ENCODE results near the gene SPTAN1.
"Not testable (repeated sequence)": the region's sequence is repeated elsewhere in the genome, so short reads cannot be mapped to it uniquely, and the experiment has no call there.

The SPTAN1 gene

GRCh38 chr9:128643519-128644300 is 91.3 kb downstream of the SPTAN1 start:
- in situ Hi-C loops (cut with HindIII; ENCODE audit: low pct_unique_long_range_greater_than_20kb, low sequenced_read_pairs) = no loop called here
- TF ChIP-seq JUND (IDR thresholded peaks at IDR 0.05; ENCODE audit: low read depth) = no peak
- no peak for DNase-seq (ENCODE audit: low read depth in 1 of 2, low spot score in 1 of 2)

DNA sequence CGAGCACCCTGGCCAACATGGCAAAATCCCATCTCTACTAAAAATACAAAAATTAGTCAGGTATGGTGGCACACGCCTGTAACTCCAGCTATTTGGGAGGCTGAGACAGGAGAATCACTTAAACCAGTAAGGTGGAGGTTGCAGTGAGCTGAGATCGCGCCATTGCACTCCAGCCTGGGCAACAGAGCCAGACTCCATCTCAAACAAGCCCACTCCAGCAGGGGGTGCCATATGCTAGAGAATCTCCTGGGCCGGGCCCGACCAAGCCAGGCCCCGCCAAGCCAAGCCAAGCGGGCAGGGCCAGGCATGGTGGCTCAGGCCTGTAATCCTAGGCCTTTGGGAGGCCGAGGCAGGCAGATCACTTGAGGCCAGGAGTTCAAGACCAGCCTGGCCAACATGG is 95.8 kb downstream of the SPTAN1 start:
- peak in 1 of 2 experiments; percentile 66 for DNase-seq (ENCODE audit: low read depth in 1 of 2, low spot score in 1 of 2)

DNA sequence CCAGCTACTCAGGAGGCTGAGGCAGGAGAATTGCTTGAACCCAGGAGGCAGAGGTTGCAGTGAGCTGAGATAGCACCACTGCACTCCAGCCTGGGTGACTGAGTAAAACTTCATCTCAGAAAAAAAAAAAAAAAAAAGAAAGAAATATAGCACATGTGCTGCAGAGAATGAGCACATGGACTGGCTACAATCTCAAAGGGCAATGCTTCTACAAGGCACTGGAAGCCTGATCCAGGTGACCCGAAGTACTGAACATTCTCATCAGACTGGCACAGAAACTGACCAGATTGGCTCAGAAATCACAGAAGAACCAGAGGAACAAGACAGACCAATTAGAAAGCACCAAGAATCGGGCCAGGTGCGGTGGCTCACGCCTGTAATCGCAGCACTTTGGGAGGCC is 99.4 kb downstream of the SPTAN1 start:
- no peak for DNase-seq (ENCODE audit: low read depth in 1 of 2, low spot score in 1 of 2)
- in situ Hi-C loops (cut with HindIII; ENCODE audit: low pct_unique_long_range_greater_than_20kb, low sequenced_read_pairs) = no loop called here
- TF ChIP-seq JUND (IDR thresholded peaks at IDR 0.05; ENCODE audit: low read depth) = no peak

More for the DNA sequence above, 95.8 kb downstream of the SPTAN1 start:
- in situ Hi-C loops (cut with HindIII; ENCODE audit: low pct_unique_long_range_greater_than_20kb, low sequenced_read_pairs) = not testable (repeated sequence)

- TF ChIP-seq JUND (IDR thresholded peaks at IDR 0.05; ENCODE audit: low read depth) = no peak
- DNase-seq (ENCODE audit: low read depth in 1 of 2, low spot score in 1 of 2) = no peak
- in situ Hi-C loops (cut with HindIII; ENCODE audit: low pct_unique_long_range_greater_than_20kb, low sequenced_read_pairs) = no loop called here
Observed at GRCh38 chr9:128653908-128654307, 101.5 kb downstream of the SPTAN1 start.

DNA sequence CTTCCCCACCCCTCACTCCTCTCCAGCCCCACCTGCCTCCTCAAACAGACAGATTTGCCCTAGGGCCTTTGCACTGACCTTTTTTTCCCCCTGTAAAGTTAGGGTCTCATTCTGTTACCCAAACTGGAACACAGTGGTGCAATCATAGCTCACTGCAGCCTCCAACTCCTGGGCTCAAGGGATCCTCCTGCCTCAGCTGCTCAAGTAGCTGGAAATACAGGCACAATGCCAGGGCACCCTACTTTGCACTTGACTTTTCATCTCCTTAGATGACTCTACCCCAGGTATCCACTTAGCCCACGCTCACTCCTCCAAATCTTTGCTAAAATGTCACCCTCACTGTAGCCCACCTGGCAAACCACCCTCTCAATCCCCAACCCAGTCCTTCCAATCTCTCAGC is 102.1 kb downstream of the SPTAN1 start:
- in situ Hi-C loops (cut with HindIII; ENCODE audit: low pct_unique_long_range_greater_than_20kb, low sequenced_read_pairs) = no loop called here
- no peak for DNase-seq (ENCODE audit: low read depth in 1 of 2, low spot score in 1 of 2)
- no peak for TF ChIP-seq JUND (IDR thresholded peaks at IDR 0.05; ENCODE audit: low read depth)

DNA sequence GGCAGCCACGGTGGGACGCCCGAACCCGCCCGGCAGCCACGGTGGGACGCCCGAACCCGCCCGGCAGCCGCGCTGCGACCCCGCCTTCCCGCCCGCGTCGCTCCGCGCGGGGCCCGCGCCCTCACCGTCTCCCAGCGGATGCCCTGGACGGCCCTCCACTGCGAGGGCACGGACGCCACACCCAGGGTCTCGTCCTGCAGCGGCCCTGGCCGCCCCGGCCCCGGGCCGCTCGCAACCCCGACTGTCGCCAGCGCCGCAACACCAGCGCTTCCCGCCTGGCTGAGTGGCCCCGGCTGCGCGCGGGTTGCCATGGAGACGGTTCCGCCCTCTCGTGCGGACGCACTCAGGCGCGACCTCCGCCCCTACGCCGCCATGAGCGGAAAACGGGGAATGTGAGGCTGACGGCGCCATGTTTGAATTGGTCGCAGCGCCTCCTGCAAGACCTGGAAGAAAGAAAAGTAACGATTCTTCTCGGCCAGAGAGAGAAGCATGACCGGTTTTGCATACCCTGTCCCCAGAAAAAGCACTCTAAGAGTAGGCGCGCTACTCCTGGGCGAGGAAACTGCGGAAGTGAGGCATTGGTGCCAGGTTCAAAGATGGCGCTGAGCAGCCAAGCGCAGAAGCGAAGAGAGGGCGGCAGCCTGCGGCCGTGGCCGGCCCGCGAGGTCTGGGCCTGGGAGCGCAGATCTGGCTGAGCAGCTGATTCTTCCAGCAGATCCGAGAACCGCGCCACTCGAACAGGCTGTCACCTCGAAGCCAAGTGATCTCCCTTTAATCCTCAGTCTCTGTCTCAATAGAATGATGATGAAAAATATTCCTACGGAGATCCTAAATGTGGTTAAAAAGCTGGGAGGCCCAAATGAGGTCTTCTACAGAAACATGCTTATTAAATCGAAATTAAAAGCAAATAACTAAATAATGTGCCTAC is 104.3 kb downstream of the SPTAN1 start, which contains the start of gene DYNC2I2:
DYNC2I2 (minus strand) TSS at position 432 of the 928 bp plus-strand sequence; CDS start at position 311, 121 bp downstream.
- DNase-seq (ENCODE audit: low read depth in 1 of 2, low spot score in 1 of 2) = peak; percentile 98
- no peak for TF ChIP-seq JUND (IDR thresholded peaks at IDR 0.05; ENCODE audit: low read depth)
- in situ Hi-C loops (cut with HindIII; ENCODE audit: low pct_unique_long_range_greater_than_20kb, low sequenced_read_pairs) = no loop called here

GRCh38 chr9:128657344-128657704 is 104.9 kb downstream of the SPTAN1 start:
- no peak for DNase-seq (ENCODE audit: low read depth in 1 of 2, low spot score in 1 of 2)
- in situ Hi-C loops (cut with HindIII; ENCODE audit: low pct_unique_long_range_greater_than_20kb, low sequenced_read_pairs) = no loop called here

DNA sequence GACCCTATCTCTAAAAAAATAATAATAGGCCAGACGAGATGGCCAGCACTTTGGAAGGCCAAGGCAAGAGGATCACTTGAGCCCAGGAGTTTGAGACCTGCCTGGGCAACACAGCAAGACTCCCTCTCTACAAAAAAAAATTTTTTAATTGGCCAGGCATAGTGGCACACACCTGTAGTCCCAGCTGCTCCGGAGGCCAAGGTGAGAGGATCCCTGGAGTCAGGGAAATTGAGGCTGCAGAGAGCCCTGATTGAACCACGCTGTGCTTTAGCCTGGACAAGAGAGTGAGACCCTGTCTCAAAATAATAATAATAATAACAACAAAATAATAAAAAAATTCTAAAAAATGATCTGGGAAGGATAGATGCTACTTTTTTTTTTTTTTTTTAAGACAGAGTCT is 105.4 kb downstream of the SPTAN1 start:
- in situ Hi-C loops (cut with HindIII; ENCODE audit: low pct_unique_long_range_greater_than_20kb, low sequenced_read_pairs) = no loop called here
- no peak for DNase-seq (ENCODE audit: low read depth in 1 of 2, low spot score in 1 of 2)
- no peak for TF ChIP-seq JUND (IDR thresholded peaks at IDR 0.05; ENCODE audit: low read depth)

More at GRCh38 chr9:128657344-128657704, 104.9 kb downstream of the SPTAN1 start:
- TF ChIP-seq JUND (IDR thresholded peaks at IDR 0.05; ENCODE audit: low read depth) = no peak

DNA sequence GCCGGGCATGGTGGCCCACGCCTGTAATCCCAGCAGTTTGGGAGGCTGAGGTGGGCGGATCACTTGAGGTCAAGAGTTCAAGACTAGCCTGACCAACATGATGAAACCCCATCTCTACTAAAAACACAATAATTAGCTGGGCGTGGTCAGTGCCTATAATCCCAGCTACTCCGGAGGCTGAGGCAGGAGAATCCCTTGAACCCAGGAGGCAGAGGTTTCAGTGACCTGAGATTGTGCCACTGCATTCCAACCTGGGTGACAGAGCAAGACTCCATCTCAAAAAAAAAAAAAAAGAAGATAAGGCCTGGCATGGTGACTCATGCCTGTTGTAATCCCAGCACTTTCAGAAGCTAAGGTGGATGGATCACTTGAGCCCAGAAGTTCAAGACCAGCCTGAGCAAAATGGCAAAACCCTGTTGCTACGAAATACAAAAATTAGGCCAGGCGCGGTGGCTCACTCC is 114.1 kb downstream of the SPTAN1 start:
- not testable (repeated sequence) for DNase-seq (ENCODE audit: low read depth in 1 of 2, low spot score in 1 of 2)

GRCh38 chr9:128669786-128670185 is 117.4 kb downstream of the SPTAN1 start:
- TF ChIP-seq JUND (IDR thresholded peaks at IDR 0.05; ENCODE audit: low read depth) = no peak
- in situ Hi-C loops (cut with HindIII; ENCODE audit: low pct_unique_long_range_greater_than_20kb, low sequenced_read_pairs) = no loop called here
- no peak for DNase-seq (ENCODE audit: low read depth in 1 of 2, low spot score in 1 of 2)

More for the DNA sequence above, 114.1 kb downstream of the SPTAN1 start:
- in situ Hi-C loops (cut with HindIII; ENCODE audit: low pct_unique_long_range_greater_than_20kb, low sequenced_read_pairs) = not testable (repeated sequence)

- in situ Hi-C loops (cut with HindIII; ENCODE audit: low pct_unique_long_range_greater_than_20kb, low sequenced_read_pairs) = no loop called here
- DNase-seq (ENCODE audit: low read depth in 1 of 2, low spot score in 1 of 2) = no peak
- no peak for TF ChIP-seq JUND (IDR thresholded peaks at IDR 0.05; ENCODE audit: low read depth)
Observed at GRCh38 chr9:128675382-128675781, 123.0 kb downstream of the SPTAN1 start.

DNA sequence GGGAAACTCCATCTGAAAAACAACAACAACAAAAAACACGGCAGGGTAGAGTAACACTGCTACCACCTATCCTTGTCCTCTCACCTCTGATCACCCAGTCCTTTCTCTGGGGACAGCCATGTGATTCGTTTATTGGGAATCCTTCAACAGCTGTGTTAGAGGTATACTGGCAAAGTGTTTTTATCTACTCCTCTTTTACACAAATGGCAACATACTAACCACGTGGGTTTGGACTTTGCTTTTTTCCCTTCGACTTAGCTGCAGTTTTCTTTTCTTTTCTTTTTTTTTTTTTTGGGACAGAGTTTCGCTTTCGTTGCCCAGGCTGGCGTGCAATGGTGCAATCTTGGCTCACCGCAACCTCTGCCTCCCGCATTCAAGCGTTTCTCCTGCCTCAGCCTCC is 125.4 kb downstream of the SPTAN1 start:
- no peak for DNase-seq (ENCODE audit: low read depth in 1 of 2, low spot score in 1 of 2)
- in situ Hi-C loops (cut with HindIII; ENCODE audit: low pct_unique_long_range_greater_than_20kb, low sequenced_read_pairs) = no loop called here
- TF ChIP-seq JUND (IDR thresholded peaks at IDR 0.05; ENCODE audit: low read depth) = no peak
